Large intestine (tissue), 3 donors: Measurements from ENCODE around the gene PLEKHB2. TPM values are rescaled to one million over a fixed set of nuclear protein-coding genes. Genes with fewer than 3 reads are reported as not detected.
"Not testable (repeated sequence)": the region's sequence is repeated elsewhere in the genome, so short reads cannot be mapped to it uniquely, and the experiment has no call there.

ENCODE experiments used
- DNase-seq, 2 donors: peaks; one replicate each; pipeline versions ENCODE4 v3.0.0 to v3.0.0-alpha.2; 2013
- H3K27ac ChIP-seq: one replicate; pipeline ENCODE4 v1.5.1; 2013; ENCODE audit warnings: low read length
- H3K27me3 ChIP-seq: 2 replicates; pipeline ENCODE4 v1.6.1; 2013; ENCODE audit warnings: low read length; ENCODE audit not compliant: control insufficient read depth, insufficient read depth
- H3K36me3 ChIP-seq: 2 replicates; pipeline ENCODE4 v1.6.1; 2013; ENCODE audit warnings: low read length; ENCODE audit not compliant: control insufficient read depth, insufficient read depth
- H3K4me1 ChIP-seq: one replicate; pipeline ENCODE4 v1.6.1; 2013; ENCODE audit warnings: low read length; ENCODE audit not compliant: control insufficient read depth, insufficient read depth
- H3K4me3 ChIP-seq: one replicate; pipeline ENCODE4 v1.5.1; 2013; ENCODE audit warnings: low read length
- H3K9me3 ChIP-seq: one replicate; pipeline ENCODE4 v1.6.1; 2013; ENCODE audit warnings: mild to moderate bottlenecking, low read depth, low read length, moderate library complexity; ENCODE audit not compliant: control insufficient read depth
- WGBS: methylation state at CpG from one replicate; pipeline ENCODE4 v1.1.5; 2013; ENCODE audit warnings: low lambda C conversion rate; ENCODE audit not compliant: insufficient coverage; 5-methylcytosine and 5-hydroxymethylcytosine counted together
- polyA plus RNA-seq: library from polyadenylated mRNA; unstranded; fragments of 120-200 nt; gene quantifications from one replicate; pipeline ENCODE4 v1.2.1, GENCODE V29; 2013

The PLEKHB2 gene
- polyA plus RNA-seq, 1 donor, result 104 TPM

DNA sequence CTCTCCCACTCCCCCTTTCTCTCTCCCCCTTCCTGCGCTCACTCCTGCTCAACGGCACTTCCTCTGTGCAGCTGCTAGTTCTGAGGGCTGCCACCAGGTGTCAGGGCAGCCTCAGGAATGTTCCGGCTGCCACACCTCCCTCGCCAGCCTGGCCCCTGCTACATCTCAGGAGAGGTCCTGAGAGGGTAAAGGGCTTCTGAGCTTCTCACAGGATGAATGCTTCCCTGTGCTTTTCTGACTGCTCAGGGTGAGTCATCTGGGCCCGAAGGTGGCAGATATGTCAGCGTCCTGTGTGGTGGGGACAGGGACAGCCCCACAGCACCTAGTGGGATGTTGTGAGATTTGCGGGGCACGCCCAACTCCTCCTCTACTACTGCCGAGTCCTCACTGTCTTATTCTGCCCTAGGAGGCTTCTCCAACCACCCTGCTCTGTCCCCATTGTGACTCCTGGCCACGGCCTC is 49.0 kb downstream of the PLEKHB2 start:
- WGBS, result no CpG with 5 or more reads among the region's 10 CpGs
- Histone ChIP-seq H3K27me3 (no peaks in the 10 kb centered on the region), H3K9me3 (no peaks in the 10 kb centered on the region), H3K27ac (no peak overlapping the region), H3K36me3 (peaks cover 7% of the 10 kb centered on the region), H3K4me1 (no peaks in the 10 kb centered on the region), H3K4me3 (no peak overlapping the region)
- DNase-seq, result peak; percentile 46 to 52

DNA sequence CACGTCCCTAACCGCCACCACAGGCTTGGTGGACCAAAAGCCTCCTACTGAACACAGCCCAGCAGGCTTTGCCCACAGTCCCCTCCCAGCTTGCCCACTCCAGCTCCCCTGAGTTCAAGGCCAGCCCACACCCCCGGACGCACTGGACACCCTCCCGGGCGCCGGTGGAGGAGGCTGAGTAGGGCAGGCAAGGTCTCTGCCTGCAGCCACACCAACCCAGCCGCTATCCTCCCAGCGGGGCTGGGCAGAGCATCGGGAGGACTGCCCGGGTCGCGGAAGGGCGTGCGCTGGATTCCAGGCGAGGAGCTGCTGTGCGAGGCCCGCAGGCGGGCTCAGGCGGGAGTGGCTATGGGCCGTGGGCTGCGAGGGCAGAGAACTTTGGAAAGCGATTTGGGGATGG is 49.5 kb downstream of the PLEKHB2 start:
- DNase-seq, result no peak
- Histone ChIP-seq H3K4me1 (no peaks in the 10 kb centered on the region), H3K27me3 (no peaks in the 10 kb centered on the region), H3K9me3 (no peaks in the 10 kb centered on the region), H3K27ac (no peak overlapping the region), H3K36me3 (peaks cover 7% of the 10 kb centered on the region), H3K4me3 (no peak overlapping the region)
- no CpG with 5 or more reads among the region's 23 CpGs for WGBS

DNA sequence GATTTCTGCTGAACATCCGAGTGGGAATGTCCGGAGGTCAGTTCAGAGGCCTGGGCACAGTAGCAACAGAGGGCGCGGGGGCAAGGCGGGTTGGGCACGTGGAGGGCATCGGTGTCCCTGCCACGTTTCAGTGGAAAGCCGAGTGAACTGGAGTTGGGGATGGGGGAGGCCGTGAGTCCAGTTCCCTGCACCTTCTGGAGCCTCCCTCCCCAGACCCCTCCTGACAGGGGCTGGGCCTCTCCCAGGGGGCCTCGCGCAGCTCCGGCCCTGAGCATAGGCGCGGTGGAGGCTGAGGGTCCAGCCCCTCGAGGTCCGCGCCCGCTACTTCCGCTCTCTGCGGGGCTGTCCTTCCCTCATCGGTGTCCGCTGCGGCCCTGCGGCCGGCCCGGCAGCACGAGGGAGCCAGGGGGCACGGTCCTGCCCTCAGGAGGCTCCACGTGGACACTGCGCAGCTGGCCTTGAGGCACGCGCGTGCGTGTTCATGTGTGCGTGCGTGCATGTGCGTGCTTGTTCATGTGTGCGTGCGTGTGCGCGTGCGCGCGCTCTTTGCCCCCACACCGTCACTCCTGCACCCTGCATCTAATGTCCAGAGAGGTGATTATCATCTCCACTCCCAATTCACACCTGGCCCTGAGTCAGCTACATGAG is 50.2 kb downstream of the PLEKHB2 start:
- DNase-seq, result no peak
- Histone ChIP-seq H3K4me3 (no peak overlapping the region), H3K27ac (no peak overlapping the region), H3K4me1 (no peaks in the 10 kb centered on the region), H3K36me3 (peaks cover 4% of the 10 kb centered on the region), H3K27me3 (no peaks in the 10 kb centered on the region), H3K9me3 (no peaks in the 10 kb centered on the region)
- WGBS, result 92% methylated on average over 5 of the region's 46 CpGs

DNA sequence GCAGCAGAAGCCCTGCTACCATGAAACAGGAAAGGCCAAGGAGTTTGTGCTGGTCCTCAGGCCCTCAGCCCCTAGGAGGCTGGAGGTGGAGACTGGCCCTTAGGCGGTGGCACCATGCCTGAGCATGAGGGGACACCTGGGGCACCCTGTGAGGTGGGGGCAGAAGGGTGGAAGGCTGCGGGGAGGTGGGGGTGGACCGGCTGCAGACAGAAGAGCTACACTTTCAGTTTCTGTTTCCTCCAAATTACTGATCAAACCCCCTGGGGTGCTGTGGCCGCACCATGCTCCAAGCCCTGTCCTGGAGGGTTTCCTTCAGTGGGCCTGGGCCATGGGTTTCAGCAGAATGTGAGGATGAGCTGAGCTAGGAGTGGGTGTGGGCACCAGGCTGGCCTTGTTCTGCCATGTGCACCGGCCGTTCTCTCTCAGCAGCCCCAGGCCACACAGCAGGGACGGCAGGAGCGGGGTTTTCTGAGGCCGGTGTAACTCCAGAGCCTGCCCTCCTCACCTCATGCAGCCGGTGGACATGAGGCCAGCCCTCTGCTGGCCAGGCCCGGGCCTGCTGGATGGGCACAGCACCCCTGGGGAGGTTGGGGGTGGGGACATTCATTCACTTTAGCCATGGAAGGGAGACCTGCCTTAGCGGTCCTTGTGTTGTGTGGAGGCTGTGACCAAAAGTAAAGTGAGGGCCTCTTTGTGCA is 51.5 kb downstream of the PLEKHB2 start:
- no peaks in the 10 kb centered on the region for H3K27me3 ChIP-seq
- H3K36me3 ChIP-seq, result no peaks in the 10 kb centered on the region
- H3K4me3 ChIP-seq, result no peak overlapping the region
- DNase-seq, result no peak
- H3K4me1 ChIP-seq, result no peaks in the 10 kb centered on the region
- no CpG with 5 or more reads among the region's 12 CpGs for WGBS
- H3K9me3 ChIP-seq, result no peaks in the 10 kb centered on the region
- no peak overlapping the region for H3K27ac ChIP-seq

DNA sequence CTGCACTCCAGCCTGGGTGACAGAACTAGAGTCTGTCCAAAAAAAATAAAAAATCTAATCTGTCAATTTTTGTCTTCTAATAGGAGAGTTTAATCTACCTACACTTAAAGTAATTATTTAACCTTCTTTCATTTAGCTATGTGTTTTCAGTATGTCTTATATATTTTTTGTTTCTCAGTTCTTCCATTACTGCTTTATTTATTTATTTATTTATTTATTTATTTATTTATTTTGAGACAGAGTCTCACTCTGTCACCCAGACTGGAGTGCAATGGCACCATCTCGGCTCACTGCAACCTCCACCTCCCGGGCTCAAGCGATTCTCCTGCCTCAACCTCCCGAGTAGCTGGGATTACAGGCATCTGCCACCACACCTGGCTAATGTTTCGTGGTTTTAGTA is 60.4 kb downstream of the PLEKHB2 start:
- H3K27ac ChIP-seq, H3K4me1 ChIP-seq, H3K9me3 ChIP-seq, H3K36me3 ChIP-seq, H3K4me3 ChIP-seq, DNase-seq, H3K27me3 ChIP-seq: not testable (repeated sequence)
- no CpG with 5 or more reads among the region's 5 CpGs for WGBS

DNA sequence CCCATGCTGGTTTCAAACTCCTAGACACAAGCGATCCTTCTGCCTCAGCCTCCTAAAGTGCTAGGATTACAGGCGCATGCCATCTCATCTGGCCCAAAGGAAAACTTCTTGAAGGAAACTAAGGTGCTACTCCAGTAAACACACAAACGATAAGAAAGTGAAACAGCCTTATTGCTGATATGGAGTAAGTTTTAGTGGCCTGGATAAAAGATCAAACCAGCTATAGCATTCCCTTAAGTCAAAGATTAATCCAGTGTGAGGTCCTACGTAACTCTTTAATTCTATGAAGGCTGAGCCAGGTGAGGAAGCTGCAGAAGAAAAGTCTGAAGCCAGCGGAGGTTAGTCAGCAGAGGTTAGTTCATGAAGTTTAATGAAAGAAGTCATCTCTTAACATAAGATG is 63.4 kb downstream of the PLEKHB2 start:
- WGBS, result 20% methylated on average over 2 of the region's 5 CpGs
- H3K4me1 ChIP-seq, result no peaks in the 10 kb centered on the region
- no peaks in the 10 kb centered on the region for H3K27me3 ChIP-seq

DNA sequence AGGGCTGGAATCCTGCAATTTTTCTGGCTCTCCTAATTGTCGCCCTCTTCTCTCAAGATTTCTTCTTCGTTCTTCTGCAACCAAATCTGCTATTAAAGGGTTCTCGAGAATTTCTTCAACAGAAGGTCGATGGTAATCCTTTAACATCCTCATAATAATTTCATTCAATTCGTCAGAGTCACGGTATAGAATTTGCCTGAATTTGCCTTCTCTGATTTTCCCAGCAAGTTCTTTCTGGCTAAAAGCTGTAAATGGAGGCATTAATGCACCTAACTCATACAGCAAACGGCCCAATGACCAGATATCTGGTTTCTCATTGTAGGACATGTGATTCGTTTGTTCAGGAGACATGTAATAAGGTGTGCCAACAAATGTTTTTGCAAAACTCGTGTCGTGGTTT is 72.9 kb downstream of the PLEKHB2 start:
- not testable (repeated sequence) for H3K27ac ChIP-seq, H3K36me3 ChIP-seq, DNase-seq, H3K4me3 ChIP-seq, H3K4me1 ChIP-seq, H3K9me3 ChIP-seq, H3K27me3 ChIP-seq
- 87% methylated on average over 3 of the region's 10 CpGs for WGBS

More for the DNA sequence above, 63.4 kb downstream of the PLEKHB2 start:
- peak in 1 of 2 donors; percentile 52 for DNase-seq
- no peaks in the 10 kb centered on the region for H3K9me3 ChIP-seq
- H3K36me3 ChIP-seq, result no peaks in the 10 kb centered on the region
- no peak overlapping the region for H3K4me3 ChIP-seq
- H3K27ac ChIP-seq, result no peak overlapping the region

DNA sequence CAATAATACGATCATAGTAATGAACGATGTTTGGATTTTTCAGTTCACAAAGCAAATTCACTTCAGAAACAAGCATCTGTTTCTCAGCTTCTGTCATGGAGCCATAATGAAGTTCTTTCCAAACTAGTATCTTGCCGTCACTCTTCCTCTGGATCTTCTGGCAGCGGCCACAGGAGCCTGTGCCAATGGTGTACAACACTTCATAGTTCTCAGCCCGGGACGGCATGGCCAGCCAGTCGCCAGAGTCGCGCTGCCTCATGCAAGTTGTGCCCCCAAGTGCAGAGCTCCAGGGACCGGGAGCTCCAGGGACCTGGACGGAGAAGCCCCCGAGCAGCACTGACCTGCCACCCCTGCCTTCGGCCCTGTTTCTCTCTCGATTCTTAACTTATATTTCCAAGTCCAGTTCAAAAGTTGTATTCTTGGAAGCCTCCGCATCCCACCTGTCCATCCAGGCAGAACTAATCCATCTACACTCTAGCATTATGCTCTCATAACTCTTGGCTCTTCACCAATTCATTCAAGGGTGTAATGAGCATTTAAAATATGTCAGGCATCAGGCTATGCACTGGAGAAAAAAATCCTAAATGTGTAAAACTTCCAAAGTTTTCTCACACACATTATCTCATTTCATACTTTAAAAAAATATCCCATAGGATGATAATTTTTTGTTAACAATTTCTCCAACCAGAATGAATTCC is 73.7 kb downstream of the PLEKHB2 start:
- not testable (repeated sequence) for DNase-seq, H3K9me3 ChIP-seq, H3K4me1 ChIP-seq, H3K4me3 ChIP-seq, H3K27ac ChIP-seq, H3K27me3 ChIP-seq, H3K36me3 ChIP-seq
- whole genome bisulfite sequencing, result no CpG with 5 or more reads among the region's 15 CpGs

DNA sequence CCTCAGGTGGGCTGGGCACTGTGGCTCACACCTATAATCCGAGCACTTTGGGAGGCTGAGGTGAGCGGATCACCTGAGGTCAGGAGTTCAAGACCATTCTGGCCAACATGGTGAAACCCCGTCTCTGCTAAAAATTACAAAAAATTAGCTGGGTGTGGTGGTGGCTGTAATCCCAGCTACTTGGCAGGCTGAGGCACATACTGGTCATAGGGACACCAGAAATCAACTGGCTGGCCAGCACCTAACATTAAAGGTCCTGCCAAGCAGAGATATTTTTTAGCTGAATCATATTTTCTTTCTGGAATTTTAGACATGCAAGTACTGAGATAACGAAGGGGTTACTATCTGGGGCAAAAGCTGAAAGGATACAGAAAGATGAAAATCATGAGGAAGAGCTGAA is 76.3 kb downstream of the PLEKHB2 start:
- not testable (repeated sequence) for H3K4me1 ChIP-seq, H3K9me3 ChIP-seq
- 75% methylated on average over 1 of the region's 4 CpGs for WGBS

DNA sequence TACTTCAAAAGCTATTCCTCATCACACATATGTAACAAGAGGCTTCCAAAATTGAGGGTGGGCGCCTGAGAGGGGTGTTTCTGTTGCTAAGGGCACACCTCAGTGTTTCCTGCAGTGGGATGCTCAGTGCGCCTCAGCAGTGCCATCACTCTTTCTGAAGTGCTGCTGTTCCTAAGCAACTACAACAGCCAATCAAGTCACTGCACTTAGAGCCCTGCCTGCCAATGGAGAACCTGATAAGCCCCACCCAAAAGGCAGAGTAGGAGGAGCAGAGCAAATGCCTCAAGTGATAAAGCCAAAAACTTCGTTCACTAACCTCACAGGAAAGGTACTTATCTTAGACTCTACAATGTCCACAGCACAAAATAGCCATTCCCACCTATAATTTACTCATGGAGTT is 88.3 kb downstream of the PLEKHB2 start:
- no CpG with 5 or more reads among the region's 3 CpGs for WGBS

More for the DNA sequence above, 76.3 kb downstream of the PLEKHB2 start:
- H3K4me3 ChIP-seq, H3K27me3 ChIP-seq, H3K27ac ChIP-seq, DNase-seq, H3K36me3 ChIP-seq: not testable (repeated sequence)

More for the DNA sequence above, 88.3 kb downstream of the PLEKHB2 start:
- H3K27me3 ChIP-seq, H3K9me3 ChIP-seq, DNase-seq, H3K36me3 ChIP-seq, H3K27ac ChIP-seq, H3K4me3 ChIP-seq, H3K4me1 ChIP-seq: not testable (repeated sequence)
